Stimulated activated CD8-positive, alpha-beta memory T cell treated with anti-CD3 and anti-CD28 coated beads, Interleukin-12 subunit alpha, Interleukin-12 subunit beta, amount 100 ng/mL, for 1 hour (primary cell): ENCODE data around the gene SMCO2.
A peak's percentile ranks its signal among the peaks of the same experiment; 100 is the strongest.

Source experiments
- DNase-seq: peaks from one replicate; pipeline ENCODE4 v3.0.0-alpha.2; 2020; ENCODE audit warnings: low read depth

Gene SMCO2

DNA sequence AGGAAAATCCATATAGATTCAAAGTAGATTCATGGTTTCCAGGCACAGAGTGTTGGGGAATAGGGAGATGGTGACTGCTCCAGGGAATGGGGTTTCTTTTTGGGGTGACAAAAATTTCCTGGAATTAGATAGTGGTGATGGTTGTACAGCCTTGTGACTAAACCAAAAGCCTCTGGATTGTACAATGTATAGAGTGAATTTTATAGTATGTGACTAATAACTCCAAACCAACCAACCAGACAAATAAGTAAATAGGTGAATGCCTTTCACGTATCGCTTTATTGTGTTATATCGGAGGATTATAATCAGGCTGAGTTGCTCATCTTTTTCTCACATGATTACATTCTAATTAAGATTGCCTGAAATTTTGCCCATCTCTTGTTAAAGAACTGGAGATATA, 52.8 kb downstream of the SMCO2 start:
- DNase-seq, result no peak

DNA sequence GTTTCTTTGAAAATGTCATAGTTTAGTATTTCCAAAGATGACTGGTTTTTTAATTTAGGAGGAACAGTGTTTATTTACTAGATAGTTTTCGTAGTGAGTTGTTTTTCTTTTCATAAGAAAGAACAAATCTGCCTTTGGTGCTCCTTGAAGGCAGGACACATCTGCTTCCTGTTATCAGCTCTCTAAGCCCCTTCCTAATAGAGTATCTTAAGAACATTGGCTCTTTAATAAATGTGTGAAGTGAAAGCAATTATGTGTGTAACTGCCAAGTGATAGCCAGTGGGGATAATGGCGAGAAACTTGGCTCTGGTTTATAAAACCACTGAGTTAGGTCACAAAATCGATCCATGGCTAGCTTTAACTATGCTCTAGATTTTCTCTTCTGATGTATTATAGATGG, 54.0 kb downstream of the SMCO2 start:
- DNase-seq, result no peak

DNA sequence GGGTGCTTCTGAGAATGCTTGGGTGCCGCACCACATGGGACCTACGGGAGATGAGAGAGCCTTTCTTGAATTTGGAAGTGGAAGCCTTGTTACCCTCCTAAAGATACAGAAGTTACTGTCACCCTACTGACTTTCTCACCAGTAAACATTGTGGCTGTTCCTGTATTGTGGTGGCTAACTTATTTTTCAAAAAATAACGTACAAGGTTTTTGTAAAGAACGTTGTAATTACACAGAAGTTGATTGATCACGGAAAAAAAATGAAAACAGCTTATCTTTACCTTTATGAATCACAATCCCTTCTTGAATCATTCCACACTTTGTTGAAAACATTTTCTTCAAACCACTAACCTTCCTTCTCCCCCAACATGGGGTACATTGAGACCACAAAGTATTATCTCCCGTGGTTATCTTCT, 55.5 kb downstream of the SMCO2 start:
- no peak for DNase-seq

DNA sequence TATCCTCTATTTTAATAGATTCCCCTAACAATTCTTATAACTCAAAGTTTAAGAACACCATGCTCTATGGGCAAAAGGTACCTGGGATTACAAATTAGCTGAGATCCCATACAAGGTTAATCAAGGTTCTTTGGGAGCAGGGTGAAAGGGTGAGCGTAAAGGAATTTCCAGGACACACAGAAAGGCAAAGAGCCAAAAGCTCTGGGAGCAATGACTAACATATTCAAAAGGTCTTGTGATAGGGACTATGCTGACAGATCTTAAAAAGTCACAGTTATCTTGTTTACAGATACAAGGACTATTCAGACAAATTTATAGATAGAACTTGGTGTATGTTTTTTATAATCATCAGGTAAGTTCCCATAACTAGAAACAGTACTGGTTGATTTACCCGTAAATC, 58.0 kb downstream of the SMCO2 start:
- no peak for DNase-seq

DNA sequence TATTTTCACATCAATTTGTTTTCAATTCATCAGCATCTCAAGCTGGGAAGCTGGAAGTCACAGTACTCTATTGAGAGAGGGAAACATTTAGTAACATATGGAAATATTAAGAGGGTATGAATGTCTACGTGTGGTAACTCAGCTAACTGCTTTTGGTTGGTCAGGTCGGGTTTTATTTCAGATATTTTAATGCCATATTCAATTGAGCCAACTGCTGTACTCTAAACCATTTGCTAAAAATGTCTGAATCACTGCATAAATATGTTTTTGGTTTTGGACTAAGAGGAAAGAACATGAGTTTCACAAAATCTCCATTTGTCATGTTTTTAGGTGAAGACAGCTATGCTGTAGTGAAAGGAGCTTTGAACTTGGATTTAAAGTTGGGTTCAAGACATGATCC, 58.6 kb downstream of the SMCO2 start:
- no peak for DNase-seq

DNA sequence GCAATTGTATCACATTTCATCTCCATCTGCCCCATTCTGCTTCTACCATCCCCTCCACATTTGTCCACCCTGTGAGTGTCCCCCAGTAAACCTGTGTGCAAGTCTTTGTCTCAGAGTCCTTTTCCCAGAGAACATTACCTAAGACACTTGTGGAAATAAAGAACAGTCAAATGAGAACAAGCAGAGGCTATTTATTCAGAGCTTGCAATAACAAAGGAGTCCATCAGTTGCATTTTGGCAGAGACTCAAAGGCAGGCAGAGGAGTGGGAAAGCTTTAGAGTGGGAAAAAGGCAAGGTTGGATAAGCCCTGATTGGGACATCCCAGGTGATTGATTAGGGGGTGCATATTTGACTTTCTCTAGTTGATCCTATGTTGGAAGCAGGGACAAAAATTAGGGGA, 59.2 kb downstream of the SMCO2 start:
- no peak for DNase-seq

DNA sequence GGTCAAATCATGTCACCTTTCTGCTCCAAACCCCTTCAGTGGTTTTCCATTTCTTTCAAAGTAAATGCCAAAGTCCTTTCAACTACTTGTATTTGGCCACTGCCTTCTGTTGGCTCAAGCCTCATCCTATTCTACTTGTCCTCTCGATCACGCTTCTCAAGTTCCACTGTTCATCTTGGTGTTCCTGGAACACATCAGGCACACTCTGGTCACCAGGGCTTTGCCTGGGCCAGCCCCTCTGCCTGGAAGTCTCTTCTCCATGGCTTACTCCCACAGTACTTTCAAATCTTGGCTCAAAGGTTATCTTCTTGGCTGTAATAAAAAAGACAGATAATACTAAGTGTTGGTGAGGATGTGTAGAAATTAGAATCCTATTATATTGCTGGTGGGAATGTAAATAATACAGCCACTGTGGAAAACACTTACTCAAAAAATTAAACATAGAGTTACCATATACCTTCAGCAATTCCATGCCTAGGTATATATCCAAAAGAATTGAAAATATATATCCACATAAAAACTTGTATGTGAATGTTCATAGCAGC, 60.2 kb downstream of the SMCO2 start:
- DNase-seq, result no peak

DNA sequence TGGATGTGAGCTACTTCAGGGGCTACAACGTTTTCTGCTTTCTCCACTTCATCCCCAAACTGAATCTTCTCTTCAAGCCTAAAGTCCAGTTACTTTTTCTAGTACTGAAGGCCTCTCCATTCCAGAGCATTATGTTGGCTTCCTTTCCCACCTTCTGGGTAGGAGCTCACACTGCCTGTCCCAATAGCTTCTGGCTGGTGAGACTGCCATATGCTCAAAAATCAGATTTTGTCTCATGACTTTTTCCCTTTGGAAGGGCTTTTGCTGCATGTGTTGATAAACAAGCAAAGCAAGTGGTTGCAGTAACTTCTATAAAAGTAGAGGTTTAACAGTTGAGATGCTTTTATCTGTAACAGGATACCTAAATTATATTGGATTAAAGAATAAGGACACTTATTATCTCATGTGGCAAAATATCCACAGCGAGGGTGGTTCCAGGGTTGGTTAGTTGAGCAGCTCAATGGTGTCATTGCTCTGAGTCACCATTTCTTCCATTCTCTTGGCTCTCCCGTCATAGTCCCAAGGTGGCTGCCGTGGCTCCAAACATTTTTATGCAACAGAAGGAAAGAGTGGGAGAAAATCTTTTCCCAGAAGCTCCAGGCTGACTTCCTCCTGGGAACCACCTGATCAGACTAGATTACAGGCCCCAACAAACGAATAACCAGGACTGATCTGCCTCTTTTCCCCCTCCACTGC, 62.3 kb downstream of the SMCO2 start:
- no peak for DNase-seq

DNA sequence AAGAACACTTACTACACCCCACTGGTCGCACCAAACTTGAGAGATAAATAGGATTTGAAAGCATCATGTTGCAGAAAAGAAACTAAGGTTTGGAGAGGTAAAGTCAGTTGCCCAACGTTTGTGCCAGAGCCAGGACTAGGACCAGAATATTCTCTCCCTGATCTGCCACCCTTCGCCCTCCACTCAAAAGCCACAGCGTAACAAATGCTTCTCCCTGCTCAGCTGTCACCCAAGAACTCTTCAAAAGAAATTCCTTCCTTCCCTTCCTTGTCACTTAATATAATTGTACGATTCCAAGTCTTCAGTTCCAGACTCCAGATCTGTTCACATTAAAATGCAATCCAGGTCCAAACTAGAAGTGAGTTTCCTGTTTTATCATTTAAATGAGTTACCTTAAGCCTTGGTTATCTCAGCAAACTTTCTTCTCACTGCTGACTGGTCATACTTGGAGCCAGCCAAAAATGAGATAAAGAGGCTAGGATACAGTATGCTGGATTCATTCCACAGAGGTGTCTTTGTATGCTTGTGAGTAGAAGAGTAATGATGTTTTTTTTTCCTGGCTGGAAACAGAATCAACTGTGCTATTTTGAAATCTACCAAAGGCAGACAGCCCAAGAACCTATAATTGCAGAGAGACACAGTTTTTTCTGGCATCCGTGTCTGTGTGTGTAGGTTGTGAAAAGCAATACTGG, 64.6 kb downstream of the SMCO2 start:
- DNase-seq, result no peak

DNA sequence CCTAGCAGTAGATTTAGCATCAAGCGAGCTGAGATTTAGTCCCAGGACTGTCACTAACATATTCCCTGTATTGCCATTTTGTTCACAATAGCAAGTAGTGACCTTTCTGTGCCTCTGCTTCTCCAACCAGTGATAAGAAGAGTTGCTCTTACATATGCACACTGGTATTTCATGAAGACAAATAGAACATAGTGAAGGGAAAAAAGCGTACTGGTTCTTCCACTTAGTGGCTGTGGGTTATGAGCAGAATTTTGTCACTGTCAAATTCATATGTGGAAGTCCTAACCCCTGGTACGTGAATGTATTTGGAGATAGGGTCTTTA, 65.1 kb downstream of the SMCO2 start:
- no peak for DNase-seq

DNA sequence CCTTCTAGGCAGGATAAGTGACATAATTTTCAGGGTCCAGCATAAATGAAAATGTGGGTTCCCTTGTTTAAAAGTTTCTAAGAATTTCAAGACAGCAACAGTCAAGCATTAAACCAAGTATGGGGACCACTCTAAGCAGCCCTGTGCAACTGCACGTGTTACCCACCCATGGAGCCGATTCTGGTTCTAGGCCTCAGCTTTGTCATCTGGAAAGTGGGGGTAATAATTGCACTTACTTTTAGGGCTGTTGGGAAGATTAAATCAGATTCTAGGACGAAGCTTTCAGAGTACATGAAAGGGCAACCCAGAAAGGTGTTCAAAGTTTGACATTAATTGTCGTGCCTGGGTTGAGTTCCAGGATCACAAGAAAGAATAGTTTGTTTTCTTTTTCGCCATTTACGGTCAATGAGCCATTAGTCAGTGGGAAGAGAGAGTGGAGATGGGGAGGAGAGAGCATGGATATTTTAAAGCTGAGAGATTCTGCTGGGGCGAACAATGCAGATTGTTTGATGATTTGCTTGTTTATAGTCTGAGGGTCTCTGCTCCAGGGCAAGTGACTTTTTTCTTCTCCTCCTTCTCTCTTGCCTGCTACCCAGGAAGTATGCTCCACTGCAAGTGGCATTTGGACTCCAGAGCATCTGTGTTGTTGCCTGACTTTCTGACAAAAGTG, 66.8 kb downstream of the SMCO2 start:
- no peak for DNase-seq

DNA sequence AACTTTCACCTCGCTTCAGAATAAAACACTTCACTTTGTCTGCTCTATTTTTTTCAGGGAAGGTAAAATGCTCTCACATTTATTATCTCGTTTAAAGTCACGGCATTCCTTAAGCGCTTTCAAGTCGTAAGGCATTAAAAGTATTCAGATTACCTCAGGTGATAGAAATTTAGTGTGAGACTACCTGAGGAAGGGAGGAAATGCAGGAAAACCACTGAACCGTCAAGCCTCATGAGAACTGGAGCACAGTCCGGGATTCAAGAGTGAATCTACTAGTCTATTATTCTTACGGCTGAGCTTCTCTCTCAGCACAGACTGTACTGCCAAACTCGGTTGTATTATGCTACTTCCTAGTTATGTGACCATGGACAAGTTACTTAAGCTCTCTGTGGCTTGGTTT, 69.1 kb downstream of the SMCO2 start:
- DNase-seq, result no peak

DNA sequence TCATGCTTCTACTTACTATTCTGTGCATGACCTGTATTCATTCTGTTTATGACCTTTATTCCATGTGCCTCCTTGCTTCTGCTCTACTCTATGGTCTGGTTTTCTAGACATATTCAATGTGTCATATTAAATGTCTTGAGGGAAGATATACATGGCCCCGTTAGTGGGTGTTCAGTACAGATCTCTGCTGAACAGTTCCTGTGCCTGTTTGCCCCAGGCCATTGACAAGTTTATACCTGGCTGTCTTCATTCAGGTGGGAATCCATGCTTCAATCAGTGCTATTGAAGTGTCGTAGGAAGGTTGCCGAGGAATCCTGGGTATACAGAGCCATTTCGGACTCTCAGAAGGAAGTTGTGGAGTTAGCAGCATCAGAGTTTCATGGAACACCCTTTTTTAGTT, 70.1 kb downstream of the SMCO2 start:
- no peak for DNase-seq

DNA sequence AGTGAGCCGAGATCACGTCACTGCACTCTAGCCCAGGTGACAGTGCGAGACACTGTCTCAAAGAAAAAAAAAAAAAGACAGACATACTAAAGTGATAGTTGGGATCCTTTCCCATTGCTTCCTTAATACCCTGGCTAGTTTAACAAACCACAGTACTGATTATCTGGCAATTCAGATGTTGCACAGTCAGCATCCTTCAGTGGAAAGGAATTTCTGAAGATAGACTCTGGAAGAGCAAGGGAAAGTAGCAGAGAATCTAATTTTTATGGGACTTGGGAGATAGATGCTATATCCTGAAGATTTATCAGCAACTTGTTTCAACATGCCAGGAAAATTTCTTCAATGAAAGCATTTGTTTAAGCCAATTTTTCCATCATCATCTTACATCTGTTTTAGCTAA, 71.0 kb downstream of the SMCO2 start:
- DNase-seq, result no peak

DNA sequence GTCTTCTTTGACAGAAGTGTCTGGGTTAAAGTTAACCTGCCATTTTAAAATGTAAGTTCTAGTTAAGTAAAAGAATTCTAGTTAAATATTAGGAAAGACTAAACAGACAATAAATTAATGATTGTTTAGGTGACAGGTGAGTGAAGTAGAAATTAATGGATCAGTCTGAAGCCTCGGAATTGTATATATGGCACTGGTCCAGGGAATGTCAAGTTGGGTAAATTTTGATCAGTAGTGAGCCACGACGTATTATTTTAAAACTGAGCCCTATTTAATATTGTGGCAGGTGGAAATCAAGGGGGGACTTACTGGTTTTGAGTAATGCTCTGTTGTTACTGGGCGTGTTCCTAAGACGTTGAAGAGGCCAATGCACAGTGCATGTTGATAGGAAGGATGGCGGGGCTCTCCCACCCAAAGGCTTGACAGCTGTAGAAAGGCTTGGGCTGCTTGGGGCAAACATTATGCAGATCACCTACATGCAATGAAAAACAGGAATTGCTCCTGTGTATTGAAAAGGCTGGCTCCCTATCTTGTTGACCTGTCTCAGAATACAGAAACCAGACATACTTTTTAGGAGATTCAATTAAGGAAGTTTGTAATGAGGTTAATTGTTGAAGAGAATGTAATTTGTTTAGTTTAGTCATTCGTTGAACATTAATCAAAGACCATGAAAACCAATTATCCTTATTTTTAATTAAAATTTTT, 71.6 kb downstream of the SMCO2 start:
- DNase-seq, result no peak

DNA sequence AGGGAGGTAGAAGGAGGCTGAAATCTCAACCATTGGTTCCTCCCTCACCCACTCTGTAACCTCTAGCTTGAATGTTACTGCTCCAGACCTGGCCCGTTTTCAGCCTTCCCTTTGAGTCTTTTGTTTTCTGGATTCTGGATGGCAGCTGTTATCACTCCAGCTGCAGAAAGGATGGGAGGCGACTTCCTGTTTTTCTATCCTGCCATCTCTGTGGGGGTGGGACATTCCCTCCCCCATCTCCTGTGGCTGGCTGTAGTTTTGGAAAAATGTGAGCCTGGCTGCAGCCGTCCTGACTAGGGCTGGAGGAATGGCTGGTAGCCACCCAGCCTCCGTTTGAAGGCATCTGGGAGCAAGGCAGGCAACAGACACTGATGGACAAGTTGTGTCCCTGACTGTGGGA, 74.5 kb downstream of the SMCO2 start:
- DNase-seq, result no peak

DNA sequence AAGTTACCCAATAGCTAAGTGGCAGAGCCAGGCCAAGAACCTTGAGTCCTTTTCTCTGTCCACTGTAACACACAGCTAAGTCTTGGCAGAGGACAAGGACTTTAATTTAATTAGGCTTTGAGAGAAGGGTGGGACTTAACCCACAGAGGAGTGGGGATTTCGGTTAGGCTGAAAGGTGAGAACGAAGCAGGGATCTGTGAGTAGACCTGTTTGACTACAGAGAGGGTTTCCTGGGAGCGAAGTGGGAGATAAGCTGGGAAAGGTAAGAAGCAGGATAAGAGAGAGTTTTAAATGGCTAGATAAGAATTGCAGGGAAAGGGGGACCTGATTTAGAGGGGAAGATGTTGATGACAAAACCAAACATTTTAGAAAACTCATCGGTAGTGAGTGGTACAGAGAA, 75.4 kb downstream of the SMCO2 start:
- no peak for DNase-seq

DNA sequence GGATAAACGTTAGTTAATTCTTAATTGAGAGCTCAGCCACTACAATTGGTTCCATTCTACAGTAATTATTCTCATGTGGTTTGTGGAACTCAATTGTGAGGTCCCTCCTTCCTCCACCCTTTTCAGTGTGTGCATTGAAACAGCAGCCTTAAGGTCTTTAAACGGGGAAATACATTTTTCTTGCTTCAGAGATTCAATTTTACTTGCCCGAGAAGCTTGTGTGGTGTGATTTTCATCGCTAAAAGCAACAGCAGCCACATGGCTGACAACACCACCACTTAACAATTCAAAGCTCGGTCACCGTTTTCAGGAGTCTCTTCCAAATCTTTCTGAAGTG, 76.7 kb downstream of the SMCO2 start:
- no peak for DNase-seq

DNA sequence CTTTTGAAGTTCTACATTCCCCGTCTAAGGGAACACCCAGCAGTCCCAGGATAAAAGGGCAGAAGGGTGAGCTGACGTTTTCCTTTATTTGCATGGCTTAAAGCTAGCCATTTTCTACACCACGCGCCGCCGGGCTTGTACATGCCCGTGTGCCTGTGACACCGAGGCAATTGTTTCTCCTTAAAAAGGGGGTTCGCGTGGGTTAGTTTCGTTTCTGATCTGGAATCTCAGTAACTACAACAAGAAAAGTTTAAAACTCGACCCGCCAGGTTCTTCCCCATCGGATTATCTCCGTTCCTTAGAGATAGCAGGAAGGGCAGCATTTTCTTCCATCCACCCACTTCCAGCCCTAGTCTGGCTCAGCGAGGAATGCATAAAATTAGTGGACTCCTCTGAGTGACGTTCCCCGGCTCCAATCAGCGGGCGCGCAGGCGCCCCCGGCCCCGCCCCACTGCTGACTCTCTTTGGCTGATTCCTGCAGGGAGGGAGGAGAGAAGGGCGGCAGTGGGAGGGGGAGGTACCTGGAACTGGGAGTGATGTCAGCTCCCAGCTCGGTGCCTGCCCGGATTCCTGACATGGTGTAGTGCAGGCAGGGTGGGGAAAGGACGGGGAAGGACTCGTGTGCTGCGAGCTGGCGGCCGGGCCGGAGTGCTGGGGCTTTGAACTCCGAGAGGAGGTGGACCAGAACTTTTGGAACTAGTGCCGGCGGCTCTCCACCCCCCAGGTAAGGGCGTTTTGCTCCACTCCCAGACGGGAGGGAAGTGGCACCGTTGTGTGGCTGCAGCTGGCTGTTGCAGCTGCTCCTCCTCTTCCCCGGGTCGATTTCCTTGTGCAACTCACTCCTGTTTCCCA, 77.3 kb downstream of the SMCO2 start, which contains the start of gene PPFIBP1:
PPFIBP1 (plus strand) TSS at position 565 of the 852 bp plus-strand sequence. CDS start 109,191 bp downstream, outside the sequence.
- DNase-seq, result peak; percentile 98

DNA sequence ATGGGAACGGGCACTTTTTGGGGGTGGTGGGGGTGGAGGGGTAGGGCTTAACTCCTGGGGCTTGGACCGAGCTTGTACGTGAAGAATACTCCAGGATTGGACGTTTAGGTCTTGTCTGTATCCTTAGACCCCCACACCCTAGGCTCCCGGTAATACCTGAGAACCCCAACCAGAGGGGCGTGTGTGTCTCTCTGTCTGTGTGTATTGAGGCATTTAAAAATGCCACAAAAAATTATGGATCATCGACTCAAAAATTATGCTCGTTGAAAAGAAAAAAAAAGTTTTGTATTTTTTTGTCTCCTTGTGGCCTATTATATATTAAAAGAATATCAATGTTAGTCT, 77.9 kb downstream of the SMCO2 start:
- DNase-seq, result no peak

DNA sequence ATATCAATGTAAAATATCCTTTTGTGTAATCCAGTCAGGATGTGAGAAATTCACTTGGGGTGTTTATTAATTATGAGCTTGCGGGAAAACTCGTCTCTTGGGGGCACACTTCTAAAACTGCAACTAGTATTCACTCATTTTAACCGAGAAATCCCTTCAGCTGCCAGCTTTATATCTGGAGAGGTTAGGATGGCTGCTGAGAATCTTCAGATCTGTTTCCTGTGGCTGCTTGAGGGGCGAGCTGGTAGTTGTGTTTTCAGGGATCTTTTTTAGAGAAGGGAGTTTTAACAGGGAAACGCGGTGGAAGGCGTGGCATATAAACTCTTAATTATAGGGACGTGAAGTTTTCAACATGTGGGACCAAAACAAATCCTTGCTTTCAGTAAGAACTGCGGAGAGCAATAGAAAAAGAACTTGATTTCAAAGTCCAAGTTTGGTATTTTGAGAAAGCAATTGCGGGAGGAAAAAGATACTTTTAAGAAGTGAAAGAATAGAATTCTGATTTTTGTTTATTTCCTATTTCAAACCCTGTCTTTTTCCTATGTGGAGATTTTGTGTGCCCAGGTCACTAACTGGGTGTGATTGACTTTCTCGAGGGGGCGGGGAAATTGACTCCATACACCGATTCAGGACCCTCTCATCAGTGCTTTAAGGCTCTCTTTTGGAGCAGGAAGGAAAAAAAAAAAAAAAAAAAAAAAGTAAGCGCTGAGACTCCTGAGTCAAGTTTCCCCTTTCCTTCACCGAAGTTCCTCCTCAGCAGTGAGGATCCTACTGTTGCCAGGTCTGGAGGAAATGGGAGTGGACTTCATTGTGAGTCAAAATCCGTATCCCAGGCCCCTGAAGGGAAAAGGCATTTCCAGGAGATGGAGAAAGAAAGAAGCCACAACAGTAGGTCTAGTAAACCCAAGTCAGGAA, 78.6 kb downstream of the SMCO2 start:
- no peak for DNase-seq
